ENCODE measurements around the gene UBXN11. TPM values are rescaled to one million over a fixed set of nuclear protein-coding genes. Genes with fewer than 3 reads are reported as not detected.
A peak's percentile ranks its signal among the peaks of the same experiment; 100 is the strongest.

UBXN11 gene
- total RNA-seq, 1 donor from 2014 or later, result 22.1 TPM

DNA sequence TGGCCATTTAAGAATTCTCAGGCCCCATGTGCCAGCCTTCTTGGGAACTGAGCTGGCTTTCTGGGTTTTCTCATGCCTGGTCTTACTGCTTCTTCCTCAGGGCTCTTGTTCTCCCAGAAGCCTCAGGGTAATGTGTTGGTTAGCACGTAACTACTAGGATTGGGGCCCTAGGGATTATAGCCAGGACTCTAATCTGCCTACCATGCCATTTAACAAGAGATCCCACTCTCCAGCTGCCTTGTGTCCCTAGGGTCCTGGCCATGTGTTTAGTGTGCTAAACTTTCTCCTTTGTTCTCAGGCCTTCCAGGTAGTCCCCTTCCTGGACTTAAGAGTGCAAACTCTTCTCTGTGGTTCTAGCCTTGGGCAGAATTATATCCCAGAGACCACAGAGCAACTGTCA lies 28.7 kb downstream of the UBXN11 start:
- no peaks in the 10 kb centered on the region for H3K9me3 Mint-ChIP-seq
- H3K27me3 Mint-ChIP-seq (ENCODE audit: insufficient read depth), result no peaks in the 10 kb centered on the region
- H3K4me1 Mint-ChIP-seq (ENCODE audit: low read depth), result peaks cover 70% of the 10 kb centered on the region
- peak overlapping the region; percentile 92 for H3K4me3 Mint-ChIP-seq
- intact Hi-C loops (cut with micrococcal nuclease), result loop anchor here (2.0 kb wide), 4 partner anchors 83 to 305 kb away; partner anchors contain the start of genes DHDDS and PDIK1L
- no peak for DNase-seq (ENCODE audit: low spot score)
- H3K36me3 Mint-ChIP-seq (ENCODE audit: low read depth), result peaks cover 42% of the 10 kb centered on the region
- peak overlapping the region; percentile 97 for H3K27ac Mint-ChIP-seq

DNA sequence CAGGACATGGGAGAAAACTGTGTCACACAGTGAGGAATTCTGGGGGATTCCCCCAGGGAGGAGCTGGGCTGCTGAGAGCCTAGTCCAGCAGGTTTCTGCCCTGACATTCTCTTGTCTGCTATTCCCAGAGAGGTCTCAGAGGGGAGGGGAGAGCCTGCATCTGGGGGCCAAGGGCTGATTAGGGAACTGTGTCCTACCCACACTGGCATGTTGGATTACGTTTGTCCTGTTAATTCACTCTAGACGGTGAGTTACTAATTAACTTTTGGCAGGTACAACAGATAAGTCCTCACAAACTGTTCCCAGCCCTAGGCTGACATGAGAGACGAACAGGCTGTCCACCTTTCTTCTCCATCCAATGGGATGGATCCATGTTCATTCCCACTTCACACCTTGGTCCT lies 29.2 kb downstream of the UBXN11 start:
- intact Hi-C loops (cut with micrococcal nuclease), result loop anchor here (2.0 kb wide), 2 partner anchors 84 to 166 kb away; partner anchors contain the start of gene PDIK1L
- H3K9me3 Mint-ChIP-seq, result no peaks in the 10 kb centered on the region
- peak overlapping the region; percentile 97 for H3K27ac Mint-ChIP-seq
- no peaks in the 10 kb centered on the region for H3K27me3 Mint-ChIP-seq (ENCODE audit: insufficient read depth)
- peaks cover 67% of the 10 kb centered on the region for H3K4me1 Mint-ChIP-seq (ENCODE audit: low read depth)
- peak overlapping the region; percentile 43 for H3K4me3 Mint-ChIP-seq
- DNase-seq (ENCODE audit: low spot score), result no peak
- H3K36me3 Mint-ChIP-seq (ENCODE audit: low read depth), result peaks cover 41% of the 10 kb centered on the region

DNA sequence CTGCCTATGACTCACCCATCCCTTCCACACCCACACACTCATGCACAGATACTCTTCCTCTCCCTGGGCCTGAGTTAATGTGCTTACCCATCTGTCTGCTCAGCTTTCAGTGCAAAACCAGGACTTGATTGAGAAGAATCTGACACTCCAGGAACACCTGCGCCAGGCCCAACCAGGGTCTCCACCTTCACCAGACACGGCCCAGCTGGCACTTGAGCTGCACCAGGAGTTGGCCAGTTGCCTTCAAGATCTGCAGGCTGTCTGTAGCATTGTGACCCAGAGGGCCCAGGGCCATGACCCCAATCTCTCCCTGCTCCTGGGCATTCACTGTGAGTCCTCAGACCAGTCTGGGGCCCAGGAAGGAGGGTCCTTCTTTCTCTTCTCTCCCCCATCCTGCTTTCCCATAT lies 30.0 kb downstream of the UBXN11 start:
- peaks cover 63% of the 10 kb centered on the region for H3K4me1 Mint-ChIP-seq (ENCODE audit: low read depth)
- H3K36me3 Mint-ChIP-seq (ENCODE audit: low read depth), result peaks cover 41% of the 10 kb centered on the region
- intact Hi-C loops (cut with micrococcal nuclease), result loop anchor here (1.0 to 2.0 kb wide), 7 partner anchors 8 to 166 kb away; partner anchors contain the start of genes CEP85, PDIK1L and UBXN11
- H3K27ac Mint-ChIP-seq, result peak overlapping the region; percentile 97
- no peaks in the 10 kb centered on the region for H3K27me3 Mint-ChIP-seq (ENCODE audit: insufficient read depth)
- peak overlapping the region; percentile 43 for H3K4me3 Mint-ChIP-seq
- no peak for DNase-seq (ENCODE audit: low spot score)
- no peaks in the 10 kb centered on the region for H3K9me3 Mint-ChIP-seq

DNA sequence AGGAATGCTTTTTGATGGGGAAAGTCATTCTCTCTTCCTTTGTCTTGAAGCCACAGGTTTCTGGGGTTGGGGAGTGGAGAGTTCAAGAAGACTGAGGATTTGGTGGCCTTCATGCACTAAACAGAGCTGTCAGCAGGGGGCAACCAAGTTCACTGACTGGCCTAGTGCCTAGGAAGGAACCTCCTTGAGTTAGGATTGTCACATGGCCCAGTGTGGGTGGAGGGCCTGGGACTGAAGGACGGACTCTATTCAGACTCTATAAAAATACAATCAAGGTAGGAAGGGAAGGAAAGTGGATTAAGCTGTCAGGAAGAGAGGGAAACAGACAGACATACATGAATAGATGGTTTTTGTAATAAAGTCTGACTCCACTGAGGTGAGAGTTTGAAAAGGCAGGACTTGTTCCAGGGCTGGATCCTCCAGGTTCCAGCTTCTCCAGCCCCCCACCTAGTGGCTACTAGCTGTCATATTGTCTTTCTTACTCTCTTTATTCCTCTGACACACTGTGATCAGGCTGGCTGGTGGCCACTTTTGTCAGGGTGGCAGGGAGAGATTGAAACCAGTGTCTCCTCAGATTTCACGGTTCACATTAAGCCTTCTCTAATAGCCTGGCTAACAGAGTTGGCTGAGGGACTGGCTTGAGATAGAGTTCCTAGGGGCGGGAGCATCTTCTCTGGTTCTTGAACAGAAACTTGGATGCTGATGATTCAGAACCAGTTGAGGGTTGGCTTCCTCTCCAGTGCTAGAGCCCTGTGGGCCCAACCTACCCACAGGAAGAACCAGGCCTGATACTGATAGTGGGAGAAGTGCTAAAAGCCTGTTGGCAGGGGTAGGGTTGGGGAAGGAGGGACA lies 30.6 kb downstream of the UBXN11 start:
- Mint-ChIP-seq H3K9me3 (no peaks in the 10 kb centered on the region), H3K4me3 (peak overlapping the region; percentile 74), H3K4me1 (ENCODE audit: low read depth) (peaks cover 56% of the 10 kb centered on the region), H3K27me3 (ENCODE audit: insufficient read depth) (no peaks in the 10 kb centered on the region), H3K27ac (peak overlapping the region; percentile 97), H3K36me3 (ENCODE audit: low read depth) (peaks cover 38% of the 10 kb centered on the region)
- intact Hi-C loops (cut with micrococcal nuclease), result loop anchor here (1.0 to 2.0 kb wide), 10 partner anchors 8 to 165 kb away; partner anchors contain the start of genes CEP85, PDIK1L and UBXN11
- DNase-seq (ENCODE audit: low spot score), result peak; percentile 64

DNA sequence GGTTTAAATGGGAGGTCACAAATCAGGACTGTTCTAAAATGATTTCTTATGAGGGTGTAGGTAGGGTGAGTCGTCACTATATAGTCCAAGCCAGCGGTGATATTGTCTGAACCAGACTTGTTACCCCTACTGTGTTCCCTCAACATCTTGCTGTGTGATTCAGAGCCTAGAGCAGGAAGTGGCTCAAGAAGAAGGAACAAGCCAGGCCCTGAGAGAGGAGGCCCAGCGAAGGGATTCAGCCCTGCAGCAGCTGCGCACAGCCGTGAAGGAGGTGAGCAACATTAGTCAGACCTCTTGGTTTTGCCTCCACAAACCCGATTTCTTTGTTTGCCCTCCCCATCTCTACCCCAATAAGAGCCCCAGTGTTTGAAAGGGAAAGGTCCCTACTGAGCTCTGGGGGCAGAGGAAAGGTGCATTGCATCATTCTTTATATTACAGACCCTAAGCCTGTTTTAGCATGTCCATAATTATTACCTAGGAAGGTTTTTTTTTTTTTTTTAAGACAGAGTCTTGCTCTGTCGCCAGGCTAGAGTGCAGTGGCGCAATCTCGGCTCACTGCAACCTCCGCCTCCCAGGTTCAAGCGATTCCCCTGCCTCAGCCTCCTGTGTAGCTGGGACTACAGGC lies 31.5 kb downstream of the UBXN11 start:
- peak overlapping the region; percentile 70 for H3K27ac Mint-ChIP-seq
- no peak for DNase-seq (ENCODE audit: low spot score)
- no peaks in the 10 kb centered on the region for H3K9me3 Mint-ChIP-seq
- peaks cover 56% of the 10 kb centered on the region for H3K4me1 Mint-ChIP-seq (ENCODE audit: low read depth)
- no peak overlapping the region for H3K4me3 Mint-ChIP-seq
- H3K27me3 Mint-ChIP-seq (ENCODE audit: insufficient read depth), result no peaks in the 10 kb centered on the region
- intact Hi-C loops (cut with micrococcal nuclease), result loop anchor here (1.0 to 2.0 kb wide), 3 partner anchors 14 to 116 kb away; no protein-coding TSS in a partner anchor
- peaks cover 42% of the 10 kb centered on the region for H3K36me3 Mint-ChIP-seq (ENCODE audit: low read depth)

DNA sequence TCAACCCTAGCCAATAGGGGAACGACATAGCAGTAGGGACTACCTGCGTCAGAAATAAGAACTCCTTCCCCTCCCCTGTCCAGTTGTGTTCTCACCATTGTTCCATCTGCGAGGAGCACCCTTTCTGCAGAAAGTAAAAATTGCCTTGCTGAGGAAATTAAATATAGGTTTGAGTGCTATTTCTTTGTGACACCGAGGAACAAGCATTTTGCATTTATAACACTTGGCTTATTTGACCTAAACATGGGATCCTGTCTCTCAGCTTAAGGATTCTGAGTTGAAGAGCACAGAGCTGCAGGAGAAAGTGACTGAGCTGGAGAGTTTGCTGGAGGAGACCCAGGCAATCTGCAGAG lies 37.3 kb downstream of the UBXN11 start:
- H3K4me3 Mint-ChIP-seq, result no peak overlapping the region
- no peak for DNase-seq (ENCODE audit: low spot score)
- H3K9me3 Mint-ChIP-seq, result peaks cover 14% of the 10 kb centered on the region
- H3K36me3 Mint-ChIP-seq (ENCODE audit: low read depth), result peaks cover 59% of the 10 kb centered on the region
- H3K4me1 Mint-ChIP-seq (ENCODE audit: low read depth), result peaks cover 8% of the 10 kb centered on the region
- no peaks in the 10 kb centered on the region for H3K27me3 Mint-ChIP-seq (ENCODE audit: insufficient read depth)
- H3K27ac Mint-ChIP-seq, result no peak overlapping the region
- intact Hi-C loops (cut with micrococcal nuclease), result no loop called here

DNA sequence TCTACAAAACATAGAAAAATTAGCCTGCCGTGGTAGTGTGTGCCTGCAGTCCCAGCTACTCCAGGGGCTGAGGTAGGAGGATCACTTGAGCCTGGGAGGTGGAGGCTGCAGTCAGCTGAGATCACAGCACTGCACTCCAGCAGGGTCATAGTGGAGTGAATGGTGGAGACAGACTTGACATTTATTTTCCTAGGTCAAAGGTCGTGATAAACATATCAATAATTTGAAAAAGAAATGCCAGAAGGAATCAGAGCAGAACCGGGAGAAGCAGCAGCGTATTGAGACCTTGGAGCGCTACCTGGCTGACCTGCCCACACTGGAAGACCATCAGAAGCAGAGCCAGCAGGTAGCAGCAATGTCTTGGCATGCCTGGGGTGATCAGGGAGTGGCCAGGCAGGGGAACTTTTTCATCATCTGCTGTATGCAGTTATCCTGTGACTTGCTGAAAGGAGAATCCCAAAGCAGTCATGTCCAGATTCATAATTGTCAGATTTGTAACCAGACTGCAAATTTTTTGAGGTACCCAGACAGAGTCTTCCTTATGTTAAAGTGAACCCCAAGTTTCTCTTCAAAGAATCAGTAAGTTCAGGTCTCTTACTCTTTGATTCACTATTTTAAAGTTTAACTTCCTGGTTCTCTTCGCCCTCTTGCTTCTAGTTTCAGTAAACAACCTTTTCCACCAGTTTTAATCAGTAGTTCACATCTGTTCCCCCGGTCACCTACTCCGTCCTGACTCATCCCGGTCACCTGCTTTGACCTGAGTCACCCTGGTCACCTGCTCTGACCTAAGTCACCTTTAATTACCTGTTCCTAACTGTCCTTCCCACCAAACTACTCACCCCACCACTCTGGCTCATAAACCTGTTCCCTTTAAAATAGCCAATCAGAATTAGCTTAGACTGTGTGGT lies 37.9 kb downstream of the UBXN11 start:
- peaks cover 5% of the 10 kb centered on the region for H3K4me1 Mint-ChIP-seq (ENCODE audit: low read depth)
- H3K9me3 Mint-ChIP-seq, result peaks cover 14% of the 10 kb centered on the region
- no peak for DNase-seq (ENCODE audit: low spot score)
- H3K27ac Mint-ChIP-seq, result no peak overlapping the region
- intact Hi-C loops (cut with micrococcal nuclease), result no loop called here
- no peaks in the 10 kb centered on the region for H3K27me3 Mint-ChIP-seq (ENCODE audit: insufficient read depth)
- H3K36me3 Mint-ChIP-seq (ENCODE audit: low read depth), result peaks cover 63% of the 10 kb centered on the region
- H3K4me3 Mint-ChIP-seq, result no peak overlapping the region

DNA sequence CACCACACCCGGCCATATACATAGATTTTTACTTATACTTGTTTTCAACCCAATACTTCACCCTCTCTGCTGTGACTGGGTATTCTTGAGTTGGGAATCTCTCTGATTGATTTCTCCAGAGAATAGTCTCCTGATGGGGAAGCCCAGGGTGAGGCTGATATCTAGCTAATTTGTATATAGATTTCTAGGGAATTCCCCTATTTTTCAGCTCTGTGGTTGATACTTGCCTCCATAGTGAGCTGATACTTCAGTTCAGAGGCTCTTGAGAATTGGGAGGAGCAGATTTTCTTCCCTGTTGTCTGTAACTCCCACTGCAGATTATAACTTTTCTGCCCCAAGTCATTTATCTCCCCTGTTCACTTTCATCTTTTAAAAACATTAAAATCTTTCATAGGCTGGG lies 41.0 kb downstream of the UBXN11 start:
- no peak overlapping the region for H3K27ac Mint-ChIP-seq
- DNase-seq (ENCODE audit: low spot score), result no peak
- H3K4me1 Mint-ChIP-seq (ENCODE audit: low read depth), result peaks cover 5% of the 10 kb centered on the region
- intact Hi-C loops (cut with micrococcal nuclease), result no loop called here
- no peak overlapping the region for H3K4me3 Mint-ChIP-seq
- peaks cover 14% of the 10 kb centered on the region for H3K9me3 Mint-ChIP-seq
- H3K27me3 Mint-ChIP-seq (ENCODE audit: insufficient read depth), result no peaks in the 10 kb centered on the region
- H3K36me3 Mint-ChIP-seq (ENCODE audit: low read depth), result peaks cover 67% of the 10 kb centered on the region

DNA sequence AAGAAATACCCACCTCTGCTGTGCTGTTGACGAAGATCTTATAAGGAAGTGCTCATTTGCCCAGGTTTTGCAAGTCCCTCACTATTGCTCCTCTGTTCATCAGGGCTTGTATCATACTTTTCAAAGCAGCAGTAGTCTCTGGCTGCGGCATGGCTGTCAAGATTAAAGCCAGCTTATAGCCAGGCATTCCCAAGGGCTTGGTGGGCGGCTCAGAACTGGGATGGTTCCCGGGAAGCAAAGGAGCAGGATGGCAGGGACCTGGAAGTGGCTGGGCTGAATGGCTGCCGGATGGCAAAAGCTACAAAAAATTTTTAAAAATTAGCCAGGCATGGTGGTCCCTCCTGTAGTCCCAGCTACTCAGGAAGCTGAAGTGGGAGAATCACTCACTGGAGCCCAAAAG lies 43.2 kb downstream of the UBXN11 start:
- DNase-seq (ENCODE audit: low spot score), result no peak
- H3K4me3 Mint-ChIP-seq, result no peak overlapping the region
- peaks cover 13% of the 10 kb centered on the region for H3K4me1 Mint-ChIP-seq (ENCODE audit: low read depth)
- intact Hi-C loops (cut with micrococcal nuclease), result no loop called here
- H3K27me3 Mint-ChIP-seq (ENCODE audit: insufficient read depth), result no peaks in the 10 kb centered on the region
- H3K36me3 Mint-ChIP-seq (ENCODE audit: low read depth), result peaks cover 63% of the 10 kb centered on the region
- H3K9me3 Mint-ChIP-seq, result peaks cover 3% of the 10 kb centered on the region
- no peak overlapping the region for H3K27ac Mint-ChIP-seq

DNA sequence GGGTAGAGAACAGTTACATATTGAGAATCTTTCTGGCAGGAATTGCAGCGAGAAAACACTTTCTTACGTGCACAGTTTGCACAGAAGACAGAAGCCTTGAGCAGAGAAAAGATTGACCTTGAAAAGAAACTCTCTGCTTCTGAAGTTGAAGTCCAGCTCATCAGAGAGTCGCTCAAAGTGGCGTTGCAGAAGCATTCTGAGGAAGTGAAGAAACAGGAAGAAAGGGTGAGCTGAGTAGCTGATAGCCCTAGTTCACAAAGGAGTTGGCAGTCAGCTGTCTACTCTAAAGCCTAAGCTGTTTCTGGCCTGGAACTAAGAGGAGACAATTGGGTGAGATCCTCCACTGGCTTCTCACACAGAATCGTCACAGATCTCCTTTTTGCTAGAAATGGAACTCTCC lies 46.9 kb downstream of the UBXN11 start:
- DNase-seq (ENCODE audit: low spot score), result no peak
- Mint-ChIP-seq H3K27me3 (ENCODE audit: insufficient read depth) (no peaks in the 10 kb centered on the region), H3K4me3 (no peak overlapping the region), H3K4me1 (ENCODE audit: low read depth) (peaks cover 8% of the 10 kb centered on the region), H3K36me3 (ENCODE audit: low read depth) (peaks cover 62% of the 10 kb centered on the region), H3K27ac (no peak overlapping the region), H3K9me3 (no peaks in the 10 kb centered on the region)
- intact Hi-C loops (cut with micrococcal nuclease), result no loop called here

DNA sequence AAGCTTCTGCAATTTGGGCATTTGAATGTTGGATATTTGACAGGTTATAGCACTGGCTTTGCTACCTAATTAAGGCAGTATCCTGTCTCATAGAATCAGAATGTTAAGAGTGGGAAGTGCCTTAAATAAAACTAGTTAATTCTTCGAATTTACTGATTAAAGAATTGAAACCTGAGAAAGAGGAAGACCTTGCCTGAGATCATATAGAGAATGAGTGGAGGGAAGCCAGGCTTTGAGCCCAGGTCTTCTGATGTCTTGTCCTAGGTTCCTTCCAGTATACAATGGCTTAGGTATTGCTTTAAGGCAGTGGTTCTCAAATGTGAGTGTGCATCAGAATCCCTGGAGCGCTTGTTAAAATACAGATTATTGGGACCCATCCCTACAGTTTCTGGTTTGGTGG lies 47.4 kb downstream of the UBXN11 start:
- H3K9me3 Mint-ChIP-seq, result no peaks in the 10 kb centered on the region
- DNase-seq (ENCODE audit: low spot score), result no peak
- peaks cover 8% of the 10 kb centered on the region for H3K4me1 Mint-ChIP-seq (ENCODE audit: low read depth)
- H3K27me3 Mint-ChIP-seq (ENCODE audit: insufficient read depth), result no peaks in the 10 kb centered on the region
- no peak overlapping the region for H3K27ac Mint-ChIP-seq
- no peak overlapping the region for H3K4me3 Mint-ChIP-seq
- peaks cover 61% of the 10 kb centered on the region for H3K36me3 Mint-ChIP-seq (ENCODE audit: low read depth)
- intact Hi-C loops (cut with micrococcal nuclease), result no loop called here

DNA sequence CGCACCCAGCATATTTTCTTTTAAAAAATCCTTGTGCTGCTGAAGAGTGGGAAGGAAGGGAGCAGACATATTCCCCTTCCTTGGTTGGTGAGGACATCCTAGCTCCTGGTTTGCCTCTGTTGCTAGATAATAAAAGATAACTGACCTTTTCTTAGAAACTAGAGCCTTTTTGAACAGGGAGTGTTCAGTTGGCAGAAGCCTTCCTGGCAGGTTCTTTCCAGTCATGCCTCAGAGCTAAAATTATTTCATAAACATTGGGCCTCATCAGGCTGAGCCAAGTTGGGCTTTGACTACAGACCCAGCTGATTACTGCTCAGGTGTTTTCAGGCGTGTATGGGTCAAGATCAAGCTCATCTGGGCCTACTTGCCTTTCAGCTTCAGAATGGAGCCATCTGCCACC lies 49.2 kb downstream of the UBXN11 start:
- intact Hi-C loops (cut with micrococcal nuclease), result no loop called here
- no peak for DNase-seq (ENCODE audit: low spot score)
- H3K4me3 Mint-ChIP-seq, result no peak overlapping the region
- peaks cover 14% of the 10 kb centered on the region for H3K4me1 Mint-ChIP-seq (ENCODE audit: low read depth)
- H3K27me3 Mint-ChIP-seq (ENCODE audit: insufficient read depth), result no peaks in the 10 kb centered on the region
- no peak overlapping the region for H3K27ac Mint-ChIP-seq
- H3K36me3 Mint-ChIP-seq (ENCODE audit: low read depth), result peaks cover 55% of the 10 kb centered on the region
- no peaks in the 10 kb centered on the region for H3K9me3 Mint-ChIP-seq
